Measurements from ENCODE around the gene TIMM17A. TPM values are rescaled to one million over a fixed set of nuclear protein-coding genes. Genes with fewer than 3 reads are reported as not detected.

The TIMM17A gene
- total RNA-seq, 1 experiment from 2014 or later, result 97.0 TPM

- Histone ChIP-seq H3K9me3 (no peaks in the 10 kb centered on the region), H3K4me3 (no peak overlapping the region), H3K36me3 (peaks cover 82% of the 10 kb centered on the region), H3K27me3 (no peaks in the 10 kb centered on the region)
- no peak for DNase-seq
Observed at GRCh38 chr1:201999625-202000238, 44.4 kb downstream of the TIMM17A start.

- no peaks in the 10 kb centered on the region for H3K9me3 ChIP-seq
- no peak for DNase-seq
- peaks cover 62% of the 10 kb centered on the region for H3K36me3 ChIP-seq
- H3K27me3 ChIP-seq, result no peaks in the 10 kb centered on the region
- no peak overlapping the region for H3K4me3 ChIP-seq
Observed at GRCh38 chr1:202002507-202002906, 47.2 kb downstream of the TIMM17A start.

GRCh38 chr1:202004711-202005110 is 49.4 kb downstream of the TIMM17A start:
- H3K36me3 ChIP-seq, result peaks cover 51% of the 10 kb centered on the region
- H3K4me3 ChIP-seq, result no peak overlapping the region
- DNase-seq, result no peak
- H3K27me3 ChIP-seq, result no peaks in the 10 kb centered on the region
- no peaks in the 10 kb centered on the region for H3K9me3 ChIP-seq

- H3K4me3 ChIP-seq, result no peak overlapping the region
- H3K36me3 ChIP-seq, result peaks cover 40% of the 10 kb centered on the region
- H3K27me3 ChIP-seq, result no peaks in the 10 kb centered on the region
- no peaks in the 10 kb centered on the region for H3K9me3 ChIP-seq
- no peak for DNase-seq
Observed at GRCh38 chr1:202005958-202006357, 50.7 kb downstream of the TIMM17A start.

- no peaks in the 10 kb centered on the region for H3K9me3 ChIP-seq
- H3K36me3 ChIP-seq, result peaks cover 29% of the 10 kb centered on the region
- H3K27me3 ChIP-seq, result no peaks in the 10 kb centered on the region
- H3K4me3 ChIP-seq, result no peak overlapping the region
- no peak for DNase-seq
Observed at GRCh38 chr1:202007304-202007703, 52.0 kb downstream of the TIMM17A start.

- Histone ChIP-seq H3K27me3 (no peaks in the 10 kb centered on the region), H3K4me3 (no peak overlapping the region), H3K36me3 (peaks cover 23% of the 10 kb centered on the region), H3K9me3 (no peaks in the 10 kb centered on the region)
- no peak for DNase-seq
Observed at GRCh38 chr1:202007805-202008489, 52.6 kb downstream of the TIMM17A start.

GRCh38 chr1:202009326-202010179 is 54.2 kb downstream of the TIMM17A start:
- peak; percentile 68 for DNase-seq

GRCh38 chr1:202010180-202011015 is 55.1 kb downstream of the TIMM17A start, which contains the start of gene ELF3:
ELF3 (plus strand) TSS chr1:202010587; CDS start chr1:202011137, 550 bp downstream.
- no peak within 1 kb of the TSS for H3K4me3 ChIP-seq
- DNase-seq, result no peak
- no peaks in the 10 kb centered on the region for H3K27me3 ChIP-seq
- no peaks in the 10 kb centered on the region for H3K9me3 ChIP-seq
- peaks cover 2% of the 10 kb centered on the region; the same call in 1 of the 2 replicates for H3K36me3 ChIP-seq

More at GRCh38 chr1:202009326-202010179, 54.2 kb downstream of the TIMM17A start:
- no peaks in the 10 kb centered on the region for H3K9me3 ChIP-seq
- H3K27me3 ChIP-seq, result no peaks in the 10 kb centered on the region
- no peak overlapping the region for H3K4me3 ChIP-seq
- peaks cover 7% of the 10 kb centered on the region for H3K36me3 ChIP-seq

- Histone ChIP-seq H3K27me3 (no peaks in the 10 kb centered on the region), H3K36me3 (0 out of 2 replicates have a peak, but pooled peaks cover 2% of the 10 kb centered on the region), H3K4me3 (no peak overlapping the region), H3K9me3 (no peaks in the 10 kb centered on the region)
- DNase-seq, result no peak
Observed at GRCh38 chr1:202011994-202012393, 56.7 kb downstream of the TIMM17A start.

GRCh38 chr1:202012544-202013478 is 57.5 kb downstream of the TIMM17A start:
- Histone ChIP-seq H3K27me3 (no peaks in the 10 kb centered on the region), H3K4me3 (no peak overlapping the region), H3K36me3 (0 out of 2 replicates have a peak, but pooled peaks cover 2% of the 10 kb centered on the region), H3K9me3 (no peaks in the 10 kb centered on the region)
- DNase-seq, result no peak

- Histone ChIP-seq H3K36me3 (0 out of 2 replicates have a peak, but pooled peaks cover 2% of the 10 kb centered on the region), H3K27me3 (no peaks in the 10 kb centered on the region), H3K9me3 (no peaks in the 10 kb centered on the region), H3K4me3 (no peak overlapping the region)
- DNase-seq, result no peak
Observed at GRCh38 chr1:202013603-202014002, 58.3 kb downstream of the TIMM17A start.

GRCh38 chr1:202014060-202014459 is 58.8 kb downstream of the TIMM17A start:
- H3K4me3 ChIP-seq, result no peak overlapping the region
- 0 out of 2 replicates have a peak, but pooled peaks cover 1% of the 10 kb centered on the region for H3K36me3 ChIP-seq
- H3K27me3 ChIP-seq, result no peaks in the 10 kb centered on the region
- no peaks in the 10 kb centered on the region for H3K9me3 ChIP-seq
- no peak for DNase-seq

- H3K9me3 ChIP-seq, result no peaks in the 10 kb centered on the region
- no peak overlapping the region for H3K4me3 ChIP-seq
- no peaks in the 10 kb centered on the region for H3K27me3 ChIP-seq
- H3K36me3 ChIP-seq, result no peaks in the 10 kb centered on the region
- no peak for DNase-seq
Observed at GRCh38 chr1:202014915-202015661, 59.8 kb downstream of the TIMM17A start.

- Histone ChIP-seq H3K36me3 (no peaks in the 10 kb centered on the region), H3K4me3 (no peak overlapping the region), H3K27me3 (no peaks in the 10 kb centered on the region), H3K9me3 (no peaks in the 10 kb centered on the region)
- DNase-seq, result no peak
Observed at GRCh38 chr1:202015662-202015937, 60.3 kb downstream of the TIMM17A start.

Measured in MG63 (cell line).